SK-N-SH treated with all-trans-retinoic acid at 6 μM for 48 hours (cell line): ENCODE data around the gene ATP11A.

Experiments
- ATAC-seq: fragments of 200-7000 bp; cut with Tn5 transposase; 3 replicates; pipeline ENCODE4 v1.9.1; 2020; ENCODE audit warnings: mild to moderate bottlenecking, moderate library complexity
- BACH2 ChIP-seq: fragments of 250-450 bp; sonication (Bioruptor Pico); IDR thresholded peaks from 2 replicates; pipeline ENCODE4 v1.9.0; 2021; ENCODE audit warnings: mild to moderate bottlenecking, borderline replicate concordance
- CREB5 ChIP-seq: fragments of 250-450 bp; sonication (Bioruptor Pico); IDR thresholded peaks from 2 replicates; pipeline ENCODE4 v1.5.1; 2020; ENCODE audit warnings: low read depth, mild to moderate bottlenecking, moderate library complexity
- CSDC2 ChIP-seq: fragments of 250-450 bp; sonication (Bioruptor Pico); IDR thresholded peaks from 2 replicates; pipeline ENCODE4 v1.5.0; 2020; ENCODE audit warnings: mild to moderate bottlenecking, moderate library complexity
- CSRNP3 ChIP-seq: fragments of 250-450 bp; sonication (Bioruptor Pico); IDR thresholded peaks from 2 replicates; pipeline ENCODE4 v1.5.1; 2021; ENCODE audit warnings: mild to moderate bottlenecking, moderate library complexity
- ESRRG ChIP-seq: fragments of 250-450 bp; sonication (Bioruptor Pico); IDR thresholded peaks from 2 replicates; pipeline ENCODE4 v1.6.1; 2021; ENCODE audit warnings: mild to moderate bottlenecking
- GLIS3 ChIP-seq: fragments of 250-450 bp; sonication (Bioruptor Pico); IDR thresholded peaks from 2 replicates; pipeline ENCODE4 v1.5.0; 2020; ENCODE audit warnings: mild to moderate bottlenecking, moderate library complexity
- ISL1 ChIP-seq: fragments of 250-450 bp; sonication (Bioruptor Pico); IDR thresholded peaks from 2 replicates; pipeline ENCODE4 v2.1.2; 2022; ENCODE audit warnings: mild to moderate bottlenecking, moderate library complexity
- OSR1 ChIP-seq: fragments of 250-450 bp; sonication (Bioruptor Pico); IDR thresholded peaks from 2 replicates; pipeline ENCODE4 v1.8.0; 2022; ENCODE audit warnings: moderate library complexity, mild to moderate bottlenecking, inconsistent platforms
- PATZ1 ChIP-seq: fragments of 250-450 bp; sonication (Bioruptor Pico); IDR thresholded peaks from 2 replicates; pipeline ENCODE4 v1.8.0; 2020; ENCODE audit warnings: mild to moderate bottlenecking, moderate library complexity, borderline replicate concordance
- POU6F1 ChIP-seq: fragments of 250-450 bp; sonication (Bioruptor Pico); IDR thresholded peaks from 2 replicates; pipeline ENCODE4 v1.8.0; 2021; ENCODE audit warnings: low read depth, mild to moderate bottlenecking, moderate library complexity, borderline replicate concordance
- PPARA ChIP-seq: fragments of 250-450 bp; sonication (Bioruptor Pico); IDR thresholded peaks from 2 replicates; pipeline ENCODE4 v1.5.0; 2020; ENCODE audit warnings: mild to moderate bottlenecking, borderline replicate concordance
- RARB ChIP-seq: fragments of 250-450 bp; sonication (Bioruptor Pico); IDR thresholded peaks from 2 replicates; pipeline ENCODE4 v1.8.0; 2021; ENCODE audit warnings: mild to moderate bottlenecking, moderate library complexity
- SNAI2 ChIP-seq: fragments of 250-450 bp; sonication (Bioruptor Pico); IDR thresholded peaks from 2 replicates; pipeline ENCODE4 v1.5.0; 2020; ENCODE audit warnings: mild to moderate bottlenecking, moderate library complexity
- TCF4 ChIP-seq: fragments of 250-450 bp; sonication (Bioruptor Pico); IDR thresholded peaks from 2 replicates; pipeline ENCODE4 v1.8.0; 2021; ENCODE audit warnings: mild to moderate bottlenecking, moderate library complexity, borderline replicate concordance
- TOX ChIP-seq: fragments of 250-450 bp; sonication (Bioruptor Pico); IDR thresholded peaks from 2 replicates; pipeline ENCODE4 v1.8.0; 2021; ENCODE audit warnings: mild to moderate bottlenecking, moderate library complexity, borderline replicate concordance
- TSHZ2 ChIP-seq: fragments of 250-450 bp; sonication (Bioruptor Pico); IDR thresholded peaks from 2 replicates; pipeline ENCODE4 v1.5.0; 2020; ENCODE audit warnings: mild to moderate bottlenecking, moderate library complexity
- ZC3H10 ChIP-seq: fragments of 250-450 bp; sonication (Bioruptor Pico); IDR thresholded peaks from 2 replicates; pipeline ENCODE4 v1.5.1; 2021; ENCODE audit warnings: mild to moderate bottlenecking, moderate library complexity
- ZFP3 ChIP-seq: fragments of 250-450 bp; sonication (Bioruptor Pico); IDR thresholded peaks from 2 replicates; pipeline ENCODE4 v1.5.0; 2020; ENCODE audit warnings: mild to moderate bottlenecking, moderate library complexity
- ZFP30 ChIP-seq: fragments of 450-650 bp; formaldehyde crosslinking; IDR thresholded peaks from 2 replicates; pipeline ENCODE4 v1.5.0; 2022; ENCODE audit warnings: mild to moderate bottlenecking, moderate library complexity
- ZNF565 ChIP-seq: fragments of 450-650 bp; formaldehyde crosslinking; conservative IDR thresholded peaks from 2 replicates; pipeline ENCODE4 v1.5.0; 2020; ENCODE audit warnings: low read depth, mild to moderate bottlenecking, moderate library complexity
- ZNF70 ChIP-seq: fragments of 450-650 bp; formaldehyde crosslinking; IDR thresholded peaks from 2 replicates; pipeline ENCODE4 v1.5.0; 2020; ENCODE audit warnings: mild to moderate bottlenecking, moderate library complexity
- ZNF8 ChIP-seq: fragments of 450-650 bp; formaldehyde crosslinking; IDR thresholded peaks from 2 replicates; pipeline ENCODE4 v1.5.0; 2020; ENCODE audit warnings: mild to moderate bottlenecking, moderate library complexity

The ATP11A gene

GRCh38 chr13:112759053-112759452 lies 69.2 kb downstream of the ATP11A start:
- no peak for ATAC-seq

GRCh38 chr13:112759827-112760226 lies 70.0 kb downstream of the ATP11A start:
- no peak for ATAC-seq
- no peak for TF ChIP-seq ISL1 (CRISPR knock-in tag)
- no peak for TF ChIP-seq OSR1 (CRISPR knock-in tag)
- TF ChIP-seq PPARA: no peak
- no peak for TF ChIP-seq BACH2 (CRISPR knock-in tag)
- TF ChIP-seq ZNF8 (CRISPR knock-in tag): no peak
- no peak for TF ChIP-seq ZNF565 (CRISPR knock-in tag)
- TF ChIP-seq ZFP3 (CRISPR knock-in tag): no peak
- TF ChIP-seq ESRRG (CRISPR knock-in tag): no peak
- TF ChIP-seq ZNF70 (CRISPR knock-in tag): no peak
- TF ChIP-seq TOX (CRISPR knock-in tag): no peak
- no peak for TF ChIP-seq POU6F1 (CRISPR knock-in tag)
- no peak for TF ChIP-seq SNAI2
- TF ChIP-seq CSDC2: no peak

More at GRCh38 chr13:112759053-112759452, 69.2 kb downstream of the ATP11A start:
- TF ChIP-seq TCF4 (CRISPR knock-in tag): no peak
- TF ChIP-seq CSRNP3 (CRISPR knock-in tag): no peak
- no peak for TF ChIP-seq ZNF8 (CRISPR knock-in tag)
- no peak for TF ChIP-seq GLIS3 (CRISPR knock-in tag)
- TF ChIP-seq ZC3H10 (CRISPR knock-in tag): no peak
- no peak for TF ChIP-seq TOX (CRISPR knock-in tag)
- no peak for TF ChIP-seq ISL1 (CRISPR knock-in tag)
- TF ChIP-seq TSHZ2 (CRISPR knock-in tag): no peak
- TF ChIP-seq ZFP30: no peak
- no peak for TF ChIP-seq BACH2 (CRISPR knock-in tag)
- no peak for TF ChIP-seq OSR1 (CRISPR knock-in tag)
- TF ChIP-seq SNAI2: no peak
- no peak for TF ChIP-seq RARB (CRISPR knock-in tag)
- no peak for TF ChIP-seq ZFP3 (CRISPR knock-in tag)
- TF ChIP-seq ZNF565 (CRISPR knock-in tag): no peak

- TF ChIP-seq PATZ1 (no peak), CSDC2 (no peak), GLIS3 (CRISPR knock-in tag) (no peak), CREB5 (CRISPR knock-in tag) (no peak), TCF4 (CRISPR knock-in tag) (no peak), CSRNP3 (CRISPR knock-in tag) (no peak), ZNF8 (CRISPR knock-in tag) (no peak), ZC3H10 (CRISPR knock-in tag) (no peak), TOX (CRISPR knock-in tag) (no peak), PPARA (no peak), SNAI2 (no peak), ISL1 (CRISPR knock-in tag) (no peak), TSHZ2 (CRISPR knock-in tag) (no peak)
These were observed 70.6 kb downstream of the ATP11A start for GRCh38 chr13:112760435-112760834.

More at GRCh38 chr13:112760435-112760834, 70.6 kb downstream of the ATP11A start:
- no peak for ATAC-seq
